CD4-positive, CD25-positive, alpha-beta regulatory T cell (primary cell): ENCODE results near the gene AANAT. TPM values are rescaled to one million over a fixed set of nuclear protein-coding genes. Genes with fewer than 3 reads are reported as not detected.
A peak's percentile ranks its signal among the peaks of the same experiment; 100 is the strongest.

Source experiments
- ATAC-seq, 2 donors: fragments of 150-1000 bp; cut with Tn5 transposase; one replicate each; pipeline ENCODE4 v1.10.0; 2021; ENCODE audit warnings: low read depth in 2 of 2, moderate number of reproducible peaks in 2 of 2, moderate library complexity in 1 of 2
- DNase-seq, 3 donors: peaks; one replicate each; pipeline versions ENCODE4 v3.0.0 to v3.0.0-alpha.2; 2012 to 2022; ENCODE audit warnings: mixed read lengths in 1 of 3
- H3K27ac ChIP-seq: one replicate; pipeline ENCODE4 v1.7.0; 2013; ENCODE audit warnings: mild to moderate bottlenecking, low read length; ENCODE audit not compliant: insufficient read depth, poor library complexity, severe bottlenecking
- H3K27me3 ChIP-seq: one replicate; pipeline ENCODE4 v1.7.0; 2013; ENCODE audit warnings: low read length; ENCODE audit not compliant: control insufficient read depth, insufficient read depth
- H3K36me3 ChIP-seq: one replicate; pipeline ENCODE4 v1.7.0; 2013; ENCODE audit warnings: mild to moderate bottlenecking, low read length, moderate library complexity; ENCODE audit not compliant: control insufficient read depth, insufficient read depth
- H3K4me1 ChIP-seq: 2 replicates; pipeline ENCODE4 v1.7.0; 2013; ENCODE audit warnings: mild to moderate bottlenecking, low read length; ENCODE audit not compliant: insufficient read depth, control insufficient read depth, poor library complexity, severe bottlenecking
- H3K4me3 ChIP-seq: one replicate; pipeline ENCODE4 v1.7.0; 2013; ENCODE audit warnings: low read depth, mild to moderate bottlenecking, low read length, moderate library complexity
- H3K9me3 ChIP-seq, 2 experiments: 1 replicate in 1 of 2; 2 replicates in 1 of 2; pipeline ENCODE4 v1.7.0; 2013; ENCODE audit warnings: low read length in 2 of 2, mild to moderate bottlenecking in 1 of 2, moderate library complexity in 1 of 2; ENCODE audit not compliant: control insufficient read depth in 2 of 2
- H3K27ac Mint-ChIP-seq, 3 donors: one replicate each; pipeline ENCODE4 v1.8.0; 2020 to 2022; ENCODE audit warnings: mild to moderate bottlenecking in 3 of 3, mixed read lengths in 3 of 3, moderate library complexity in 2 of 3
- H3K27me3 Mint-ChIP-seq: one replicate; pipeline ENCODE4 v1.8.0; 2022; ENCODE audit warnings: mild to moderate bottlenecking, mixed read lengths
- H3K36me3 Mint-ChIP-seq: one replicate; pipeline ENCODE4 v1.8.0; 2020; ENCODE audit warnings: mixed read lengths
- H3K4me1 Mint-ChIP-seq, 4 donors: one replicate each; pipeline ENCODE4 v1.8.0; 2020 to 2022; ENCODE audit warnings: mixed read lengths in 4 of 4, mild to moderate bottlenecking in 1 of 4
- H3K4me3 Mint-ChIP-seq, 4 donors: one replicate each; pipeline ENCODE4 v1.8.0; 2020 to 2022; ENCODE audit warnings: mild to moderate bottlenecking in 4 of 4, mixed read lengths in 4 of 4, moderate library complexity in 3 of 4
- H3K9me3 Mint-ChIP-seq, 7 donors: one replicate each; pipeline ENCODE4 v1.8.0; 2020 to 2022; ENCODE audit warnings: mixed read lengths in 7 of 7, mild to moderate bottlenecking in 3 of 7, moderate library complexity in 2 of 7
- polyA plus RNA-seq, 4 donors: library from polyadenylated mRNA; unstranded; fragments of 300-500 nt; fragmentation: Illumina TruSeq; gene quantifications; one replicate each; pipeline ENCODE4 v1.2.3, GENCODE V29; 2021
- total RNA-seq: library from RNA; stranded (reverse); gene quantifications from one replicate; pipeline ENCODE4 v1.2.3, GENCODE V29; 2022

Gene AANAT
- total and polyA plus RNA-seq, 5 donors from 2014 or later, result not detected

DNA sequence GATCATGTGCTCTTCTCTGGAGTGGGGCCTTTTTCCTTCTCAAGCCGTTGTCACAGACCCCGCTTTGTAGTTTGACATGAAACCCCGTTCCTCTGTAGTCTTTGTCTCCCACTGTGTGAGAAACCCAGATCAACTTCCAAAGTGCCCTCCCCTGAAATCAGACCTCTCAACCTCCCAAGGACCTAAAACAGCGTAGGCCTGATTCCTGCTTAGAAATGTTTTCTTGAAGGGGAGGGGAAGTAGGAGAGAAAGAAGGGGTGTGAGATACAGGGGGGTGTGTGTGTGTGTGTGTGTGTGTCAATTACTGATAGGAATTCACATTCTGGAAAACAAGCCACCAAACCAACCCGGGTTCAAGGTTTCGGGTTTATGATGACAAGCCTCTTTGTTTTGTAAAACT lies 15.9 kb upstream of the AANAT start:
- H3K27ac Mint-ChIP-seq, result peak overlapping the region in 1 of 3 donors; percentile 84
- H3K4me1 Mint-ChIP-seq, result peaks cover 6 to 52% (median 41%) of the 10 kb centered on the region in 4 donors
- DNase-seq, result no peak
- peaks cover 3% of the 10 kb centered on the region for H3K27me3 Mint-ChIP-seq
- no peak overlapping the region for H3K27ac ChIP-seq
- ATAC-seq, result no peak
- H3K27me3 ChIP-seq, result no peaks in the 10 kb centered on the region
- peaks cover 22% of the 10 kb centered on the region for H3K4me1 ChIP-seq
- peaks cover 3% of the 10 kb centered on the region for H3K36me3 Mint-ChIP-seq
- no peaks in the 10 kb centered on the region for H3K9me3 Mint-ChIP-seq
- H3K4me3 ChIP-seq, result peak overlapping the region; percentile 78
- peak overlapping the region; percentile 85 to 95 (median 89) for H3K4me3 Mint-ChIP-seq
- no peaks in the 10 kb centered on the region for H3K36me3 ChIP-seq
- no peaks in the 10 kb centered on the region for H3K9me3 ChIP-seq

DNA sequence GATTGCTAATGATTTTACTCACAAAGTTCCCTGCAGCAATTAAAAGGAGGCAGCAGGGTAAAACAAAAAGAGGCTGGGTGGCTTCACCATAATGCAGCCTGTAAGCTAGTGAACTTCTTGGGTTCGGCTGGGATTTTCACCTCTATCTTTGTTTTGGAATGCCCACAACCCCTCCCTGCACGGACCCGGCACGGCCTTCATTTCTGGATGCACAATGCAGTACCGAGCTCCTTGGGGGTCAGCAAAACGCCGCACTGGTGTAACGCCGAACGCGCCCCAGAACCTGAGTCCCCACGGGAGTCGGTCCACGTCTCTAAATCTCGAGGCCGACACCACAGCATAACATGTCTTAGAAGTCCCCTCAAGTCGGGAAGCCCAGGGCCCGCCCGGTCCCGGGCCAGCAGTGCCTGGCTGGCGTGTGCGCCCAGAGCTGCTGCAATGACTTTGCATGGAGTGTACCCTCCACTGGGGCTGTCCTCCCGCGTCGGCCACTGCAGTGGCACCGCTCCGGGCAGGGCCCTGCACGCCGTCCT lies 15.2 kb upstream of the AANAT start:
- peaks cover 22% of the 10 kb centered on the region for H3K4me1 ChIP-seq
- Mint-ChIP-seq H3K4me1 (peaks cover 6 to 47% (median 38%) of the 10 kb centered on the region in 4 donors), H3K27ac (peak overlapping the region in 2 of 3 donors; percentile 59 to 91), H3K4me3 (peak overlapping the region; percentile 85 to 95 (median 89)), H3K9me3 (peaks cover 0 to under 1% (median 0%) of the 10 kb centered on the region in 7 donors), H3K27me3 (peaks cover 6% of the 10 kb centered on the region), H3K36me3 (peaks cover 3% of the 10 kb centered on the region)
- no peaks in the 10 kb centered on the region for H3K36me3 ChIP-seq
- ATAC-seq (peak; percentile 10 to 12), DNase-seq (peak in 1 of 3 donors; percentile 29)
- H3K4me3 ChIP-seq, result peak overlapping the region; percentile 78
- H3K9me3 ChIP-seq, result no peaks in the 10 kb centered on the region
- peak overlapping the region; percentile 77 for H3K27ac ChIP-seq
- H3K27me3 ChIP-seq, result no peaks in the 10 kb centered on the region

DNA sequence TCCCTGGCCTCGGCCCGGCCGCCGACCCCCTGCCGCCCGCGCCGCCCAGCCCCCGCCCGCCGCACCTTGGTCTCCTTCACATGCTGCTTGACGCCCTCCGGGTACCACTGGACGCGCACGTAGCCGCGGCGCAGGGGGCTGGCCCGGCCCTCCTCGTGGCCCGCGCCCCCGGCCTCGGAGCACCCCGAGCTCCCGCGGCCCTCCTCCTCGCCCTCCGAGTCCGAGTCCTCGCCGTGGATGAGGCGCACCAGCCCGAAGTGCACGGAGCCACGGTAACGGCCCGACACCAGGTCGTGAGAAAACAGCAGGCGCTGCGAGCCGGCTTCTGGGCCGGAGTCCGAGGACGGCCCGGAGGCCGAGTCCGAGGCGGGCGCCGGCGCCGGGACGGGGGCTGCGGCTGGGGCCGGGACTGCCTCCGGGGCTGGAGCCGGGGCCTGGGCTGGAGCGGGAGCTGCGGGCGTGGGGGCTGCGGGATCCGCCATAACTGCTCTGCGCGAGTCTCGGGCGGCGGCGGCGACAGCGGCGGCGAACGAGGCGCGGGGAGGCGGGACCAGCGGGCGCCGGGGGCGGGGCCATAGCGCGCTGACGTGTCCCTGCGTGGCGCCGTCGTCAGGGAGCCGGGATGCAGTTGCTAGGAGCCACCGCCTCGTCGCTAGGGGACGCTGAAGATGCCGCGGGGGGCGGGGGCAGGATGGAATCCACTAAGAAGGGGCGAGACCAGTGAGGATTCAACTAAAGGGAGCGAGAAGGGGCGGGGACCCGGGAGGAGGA lies 14.6 kb upstream of the AANAT start, which contains the start of gene UBE2O:
Gene UBE2O, minus strand, starts transcription at position 493 of the 771 bp plus-strand sequence. Its CDS starts 11 bp downstream, at position 482.
- ATAC-seq, result peak; percentile 90 to 93
- Mint-ChIP-seq H3K4me3 (peak within 1 kb of the TSS; percentile 85 to 95 (median 90)), H3K27ac (peak within 1 kb of the TSS; percentile 91 to 95 (median 92)), H3K36me3 (peaks cover 3% of the 10 kb centered on the region), H3K9me3 (peaks cover 0 to 2% (median 0%) of the 10 kb centered on the region in 7 donors), H3K27me3 (peaks cover 11% of the 10 kb centered on the region), H3K4me1 (peaks cover 6 to 46% (median 32%) of the 10 kb centered on the region in 4 donors)
- peak; percentile 91 to 93 (median 91) for DNase-seq
- peak within 1 kb of the TSS; percentile 78 for H3K4me3 ChIP-seq
- H3K27me3 ChIP-seq, result no peaks in the 10 kb centered on the region
- H3K27ac ChIP-seq, result peak within 1 kb of the TSS; percentile 77
- H3K36me3 ChIP-seq, result no peaks in the 10 kb centered on the region
- H3K4me1 ChIP-seq, result peaks cover 22% of the 10 kb centered on the region
- H3K9me3 ChIP-seq, result no peaks in the 10 kb centered on the region

DNA sequence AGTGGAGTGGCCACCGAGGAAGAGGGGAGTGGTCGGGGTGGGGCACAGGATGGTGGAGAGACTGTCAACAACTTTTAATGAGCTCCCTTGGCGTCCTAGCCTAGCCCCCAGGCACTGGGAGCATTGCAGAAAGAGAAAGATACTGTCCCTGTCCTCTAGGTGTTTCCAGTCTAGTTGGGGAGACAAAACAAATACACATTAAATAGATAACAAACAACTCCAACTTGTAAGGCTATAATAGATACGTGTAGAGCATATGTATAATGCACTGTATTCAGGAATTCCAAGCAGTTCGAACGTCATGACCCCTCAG lies 14.0 kb upstream of the AANAT start:
- no peak for ATAC-seq

DNA sequence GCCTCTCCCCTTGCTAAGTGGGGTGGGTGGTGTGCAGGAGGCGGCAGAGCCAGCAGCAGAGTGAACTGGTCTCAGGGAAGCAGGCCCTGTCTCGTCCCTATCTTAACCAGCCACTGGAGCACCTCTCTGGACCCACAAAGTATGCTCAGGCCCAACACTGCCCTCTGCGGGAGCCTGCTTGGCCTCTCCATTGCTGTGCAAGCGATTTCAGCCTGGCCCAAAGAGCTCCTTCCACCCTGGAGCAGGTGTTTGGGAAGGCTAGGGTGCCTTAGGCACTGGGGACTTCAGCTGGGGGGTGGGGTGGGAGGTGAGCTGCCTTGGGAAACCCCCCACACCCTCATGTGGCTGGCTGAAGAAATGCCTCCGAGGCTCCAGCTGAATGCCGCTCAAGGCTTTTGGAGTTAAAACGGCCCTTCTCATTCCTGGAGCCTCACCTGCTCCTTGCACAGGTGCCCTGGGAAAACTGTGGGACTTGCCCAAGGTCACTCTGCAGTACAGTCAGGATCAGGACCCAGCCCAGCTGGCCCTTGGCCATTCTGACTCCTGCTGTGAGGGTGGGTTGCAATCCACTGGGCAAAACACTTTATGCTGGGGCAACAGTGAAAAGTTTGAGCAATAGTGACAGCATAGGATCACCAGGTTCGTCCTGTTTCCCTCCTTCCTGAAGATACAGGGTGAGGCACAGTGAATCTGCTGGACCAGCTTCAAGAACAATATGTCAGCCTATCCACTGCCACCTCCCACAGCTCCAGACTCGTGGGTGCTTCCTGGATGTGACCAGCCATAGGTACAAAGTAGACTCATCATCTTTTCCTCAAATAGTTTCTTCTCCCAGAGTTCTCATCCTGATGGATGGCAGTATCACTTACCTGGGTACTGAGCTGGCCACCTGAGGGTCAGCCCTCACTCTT lies 8.6 kb upstream of the AANAT start:
- Mint-ChIP-seq H3K36me3 (no peaks in the 10 kb centered on the region), H3K27me3 (peaks cover 17% of the 10 kb centered on the region), H3K4me3 (no peak overlapping the region), H3K9me3 (peaks cover 0 to 2% (median 0%) of the 10 kb centered on the region in 7 donors), H3K4me1 (peaks cover 0 to 6% (median 0%) of the 10 kb centered on the region in 4 donors), H3K27ac (no peak overlapping the region)
- no peaks in the 10 kb centered on the region for H3K9me3 ChIP-seq
- H3K36me3 ChIP-seq, result no peaks in the 10 kb centered on the region
- H3K27ac ChIP-seq, result no peak overlapping the region
- DNase-seq, result peak in 1 of 3 donors; percentile 15
- H3K4me1 ChIP-seq, result no peaks in the 10 kb centered on the region
- ATAC-seq, result no peak
- no peak overlapping the region for H3K4me3 ChIP-seq
- no peaks in the 10 kb centered on the region for H3K27me3 ChIP-seq

More for the DNA sequence above, 14.0 kb upstream of the AANAT start:
- Histone ChIP-seq H3K9me3 (no peaks in the 10 kb centered on the region), H3K4me3 (peak overlapping the region; percentile 55), H3K27me3 (no peaks in the 10 kb centered on the region), H3K4me1 (peaks cover 19% of the 10 kb centered on the region), H3K27ac (peak overlapping the region; percentile 77), H3K36me3 (no peaks in the 10 kb centered on the region)
- H3K27me3 Mint-ChIP-seq, result peaks cover 11% of the 10 kb centered on the region
- peak overlapping the region; percentile 91 to 95 (median 92) for H3K27ac Mint-ChIP-seq
- peak overlapping the region; percentile 84 to 94 (median 88) for H3K4me3 Mint-ChIP-seq
- peaks cover 6 to 46% (median 26%) of the 10 kb centered on the region in 4 donors for H3K4me1 Mint-ChIP-seq
- no peak for DNase-seq
- H3K36me3 Mint-ChIP-seq, result peaks cover 3% of the 10 kb centered on the region
- peaks cover 0 to 2% (median 0%) of the 10 kb centered on the region in 7 donors for H3K9me3 Mint-ChIP-seq

DNA sequence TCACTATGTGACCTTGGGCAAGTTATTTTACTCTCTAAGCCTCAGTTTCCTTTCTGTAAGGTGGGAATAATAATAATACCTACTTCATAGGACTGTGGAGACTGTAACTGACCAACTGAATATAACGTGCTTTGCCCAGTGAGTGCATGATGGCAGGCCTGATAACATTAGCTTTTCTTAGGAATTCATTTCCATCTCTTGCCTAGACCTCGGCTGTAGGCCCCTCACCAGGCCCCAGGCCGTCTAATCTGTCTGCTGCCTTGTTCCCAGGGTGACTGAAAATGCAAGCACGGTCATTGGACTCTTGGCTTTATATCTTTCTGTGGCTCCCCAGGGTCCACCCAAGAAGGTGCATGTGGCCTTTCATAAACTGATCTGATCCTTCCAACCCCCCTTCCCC lies 7.7 kb upstream of the AANAT start:
- no peak for DNase-seq
- no peaks in the 10 kb centered on the region for H3K4me1 ChIP-seq
- H3K9me3 Mint-ChIP-seq, result peaks cover 0 to 2% (median 0%) of the 10 kb centered on the region in 7 donors
- no peak overlapping the region for H3K4me3 ChIP-seq
- no peaks in the 10 kb centered on the region for H3K36me3 ChIP-seq
- H3K9me3 ChIP-seq, result no peaks in the 10 kb centered on the region
- peaks cover 0 to 6% (median 0%) of the 10 kb centered on the region in 4 donors for H3K4me1 Mint-ChIP-seq
- H3K4me3 Mint-ChIP-seq, result no peak overlapping the region
- ATAC-seq, result no peak
- no peaks in the 10 kb centered on the region for H3K27me3 ChIP-seq
- H3K36me3 Mint-ChIP-seq, result no peaks in the 10 kb centered on the region
- peaks cover 21% of the 10 kb centered on the region for H3K27me3 Mint-ChIP-seq
- H3K27ac ChIP-seq, result no peak overlapping the region
- H3K27ac Mint-ChIP-seq, result no peak overlapping the region

DNA sequence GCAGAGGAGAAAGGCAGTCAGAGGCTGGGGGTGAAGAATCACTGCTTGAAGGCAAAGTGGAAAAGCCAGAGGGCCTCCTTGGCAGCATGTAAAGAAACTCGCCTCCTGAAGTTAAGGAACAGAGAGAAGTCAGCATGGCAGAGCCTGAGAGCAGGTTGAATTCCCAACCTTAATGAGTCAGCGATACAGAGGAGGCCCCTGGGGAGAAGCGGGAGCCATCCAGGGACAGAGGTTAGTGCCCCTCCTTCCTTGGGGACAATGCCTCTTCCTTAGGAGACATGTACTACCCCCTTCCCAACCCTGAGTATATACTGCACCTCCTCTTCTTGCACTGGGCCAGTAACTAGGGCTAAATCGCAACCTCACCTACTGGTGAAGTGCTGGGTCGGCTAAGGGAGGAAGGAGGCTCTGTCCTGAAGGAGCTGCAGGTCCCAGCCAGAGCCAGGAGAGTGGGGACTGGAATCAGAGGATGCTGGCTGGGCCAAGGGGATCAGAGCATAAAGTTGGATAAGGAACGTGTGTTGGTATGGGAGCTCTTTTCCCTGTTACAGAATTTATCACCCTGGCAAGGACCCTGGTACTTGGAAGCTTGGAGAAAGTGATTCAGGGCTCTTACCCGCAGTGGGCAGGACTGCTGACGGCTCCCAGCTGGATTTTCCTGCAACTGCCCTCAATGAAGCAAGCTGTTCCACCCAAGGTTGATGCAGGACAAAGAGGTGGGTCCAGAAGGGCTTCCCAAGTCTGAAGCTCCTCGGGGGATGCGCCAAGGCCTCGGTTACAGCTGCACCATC lies 5.4 kb upstream of the AANAT start:
- H3K4me1 Mint-ChIP-seq, result peaks cover 0 to 5% (median 1%) of the 10 kb centered on the region in 4 donors
- peaks cover 15% of the 10 kb centered on the region for H3K27me3 Mint-ChIP-seq
- Histone ChIP-seq H3K4me3 (no peak overlapping the region), H3K27me3 (no peaks in the 10 kb centered on the region), H3K27ac (no peak overlapping the region), H3K36me3 (no peaks in the 10 kb centered on the region), H3K9me3 (no peaks in the 10 kb centered on the region), H3K4me1 (no peaks in the 10 kb centered on the region)
- peaks cover 0 to 2% (median 0%) of the 10 kb centered on the region in 7 donors for H3K9me3 Mint-ChIP-seq
- H3K36me3 Mint-ChIP-seq, result no peaks in the 10 kb centered on the region
- H3K4me3 Mint-ChIP-seq, result no peak overlapping the region
- no peak for DNase-seq
- H3K27ac Mint-ChIP-seq, result peak overlapping the region in 1 of 3 donors; percentile 63
- no peak for ATAC-seq
